ENCODE results near the gene IL6R. TPM values are rescaled to one million over a fixed set of nuclear protein-coding genes. Genes with fewer than 3 reads are reported as not detected.
"Not testable (repeated sequence)": the region's sequence is repeated elsewhere in the genome, so short reads cannot be mapped to it uniquely, and the experiment has no call there.

IL6R gene
- total RNA-seq = 1.6 and 2.2 TPM in 2 replicates

DNA sequence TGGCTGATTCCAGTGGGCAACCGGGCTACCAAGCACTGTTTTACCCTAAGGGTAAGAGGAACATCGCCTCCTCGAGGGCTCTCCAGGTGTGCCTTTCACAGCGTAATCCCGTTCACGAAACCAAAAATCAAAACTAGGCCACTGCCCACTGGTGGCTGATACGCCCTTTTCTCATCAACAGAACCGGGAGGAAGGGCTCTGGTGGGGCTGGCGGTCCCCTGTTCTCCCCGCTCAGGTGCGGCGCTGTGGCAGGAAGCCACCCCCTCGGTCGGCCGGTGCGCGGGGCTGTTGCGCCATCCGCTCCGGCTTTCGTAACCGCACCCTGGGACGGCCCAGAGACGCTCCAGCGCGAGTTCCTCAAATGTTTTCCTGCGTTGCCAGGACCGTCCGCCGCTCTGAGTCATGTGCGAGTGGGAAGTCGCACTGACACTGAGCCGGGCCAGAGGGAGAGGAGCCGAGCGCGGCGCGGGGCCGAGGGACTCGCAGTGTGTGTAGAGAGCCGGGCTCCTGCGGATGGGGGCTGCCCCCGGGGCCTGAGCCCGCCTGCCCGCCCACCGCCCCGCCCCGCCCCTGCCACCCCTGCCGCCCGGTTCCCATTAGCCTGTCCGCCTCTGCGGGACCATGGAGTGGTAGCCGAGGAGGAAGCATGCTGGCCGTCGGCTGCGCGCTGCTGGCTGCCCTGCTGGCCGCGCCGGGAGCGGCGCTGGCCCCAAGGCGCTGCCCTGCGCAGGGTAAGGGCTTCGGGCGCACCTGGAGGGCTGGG, at the start of gene IL6R:
Gene IL6R (plus strand): TSS at position 360 of the 763 bp plus-strand sequence. CDS start 287 bp downstream, at position 647.
- Mint-ChIP-seq H3K27ac (peak within 1 kb of the TSS; percentile 64), H3K4me1 (ENCODE audit: low read depth) (peaks cover 66% of the 10 kb centered on the region), H3K4me3 (ENCODE audit: low read depth) (peak within 1 kb of the TSS; percentile 73), H3K36me3 (ENCODE audit: low read depth) (no peaks in the 10 kb centered on the region), H3K27me3 (ENCODE audit: low read depth) (peaks cover 6% of the 10 kb centered on the region), H3K9me3 (no peaks in the 10 kb centered on the region)
- intact Hi-C loops (cut with micrococcal nuclease) = loop anchor here (1.0 to 5.0 kb wide), 2 partner anchors 20 to 53 kb away; no protein-coding TSS in a partner anchor
- peak; percentile 48 for DNase-seq (ENCODE audit: low spot score)

GRCh38 chr1:154358519-154358918, 46.6 kb upstream of the IL6R start:
- H3K4me3 Mint-ChIP-seq (ENCODE audit: low read depth) = no peak overlapping the region
- H3K4me1 Mint-ChIP-seq (ENCODE audit: low read depth) = peaks cover 13% of the 10 kb centered on the region
- peaks cover 6% of the 10 kb centered on the region for H3K9me3 Mint-ChIP-seq
- H3K27ac Mint-ChIP-seq = no peak overlapping the region
- H3K36me3 Mint-ChIP-seq (ENCODE audit: low read depth) = no peaks in the 10 kb centered on the region
- intact Hi-C loops (cut with micrococcal nuclease) = no loop called here
- peaks cover 7% of the 10 kb centered on the region for H3K27me3 Mint-ChIP-seq (ENCODE audit: low read depth)
- no peak for DNase-seq (ENCODE audit: low spot score)

DNA sequence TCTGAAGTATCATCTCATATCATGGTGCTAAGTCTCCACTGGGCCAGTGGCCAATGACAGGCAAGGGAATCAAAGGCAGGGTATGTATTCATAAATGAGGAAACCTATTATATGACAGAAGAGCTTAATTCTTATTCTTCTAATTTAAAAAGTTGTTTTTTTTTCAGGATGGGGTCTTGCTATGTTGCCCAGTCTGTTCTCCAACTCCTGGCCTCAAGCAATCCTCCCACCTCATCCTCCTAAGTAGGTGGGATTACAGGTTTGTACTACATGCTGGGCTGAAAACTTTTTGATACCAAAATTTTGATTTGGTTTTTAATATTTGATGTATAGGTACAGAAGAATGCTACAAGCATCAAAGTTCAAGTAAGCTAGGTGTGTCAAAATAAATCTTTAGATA, 44.9 kb upstream of the IL6R start:
- Mint-ChIP-seq H3K4me3 (ENCODE audit: low read depth) (no peak overlapping the region), H3K4me1 (ENCODE audit: low read depth) (no peaks in the 10 kb centered on the region), H3K9me3 (peaks cover 6% of the 10 kb centered on the region), H3K27ac (no peak overlapping the region), H3K27me3 (ENCODE audit: low read depth) (peaks cover 6% of the 10 kb centered on the region), H3K36me3 (ENCODE audit: low read depth) (no peaks in the 10 kb centered on the region)
- DNase-seq (ENCODE audit: low spot score) = no peak
- intact Hi-C loops (cut with micrococcal nuclease) = no loop called here

DNA sequence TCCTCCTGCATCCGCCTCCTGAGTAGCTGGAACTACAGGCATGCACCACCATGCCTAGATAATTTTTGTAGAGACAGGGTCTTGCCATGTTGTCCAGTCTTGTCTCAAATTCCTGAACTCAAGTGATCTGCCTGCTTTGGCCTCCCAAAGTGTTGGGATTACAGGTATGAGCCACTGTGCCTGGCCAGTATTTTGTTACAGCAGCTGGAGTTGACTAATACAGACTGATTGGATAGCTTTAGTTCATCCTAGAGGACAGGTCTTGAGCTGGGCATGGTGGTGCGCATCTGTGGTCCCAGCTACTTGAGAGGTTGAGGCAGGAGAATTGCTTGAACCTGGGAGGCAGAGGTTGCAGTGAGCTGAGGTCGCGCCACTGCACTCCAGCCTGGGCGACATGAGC, 44.3 kb upstream of the IL6R start:
- H3K36me3 Mint-ChIP-seq (ENCODE audit: low read depth); H3K27me3 Mint-ChIP-seq (ENCODE audit: low read depth); H3K27ac Mint-ChIP-seq; H3K4me3 Mint-ChIP-seq (ENCODE audit: low read depth); intact Hi-C loops (cut with micrococcal nuclease); H3K4me1 Mint-ChIP-seq (ENCODE audit: low read depth); H3K9me3 Mint-ChIP-seq; DNase-seq (ENCODE audit: low spot score): not testable (repeated sequence)

- H3K27ac Mint-ChIP-seq = no peak overlapping the region
- no peak for DNase-seq (ENCODE audit: low spot score)
- intact Hi-C loops (cut with micrococcal nuclease) = no loop called here
- H3K36me3 Mint-ChIP-seq (ENCODE audit: low read depth) = no peaks in the 10 kb centered on the region
- H3K4me3 Mint-ChIP-seq (ENCODE audit: low read depth) = no peak overlapping the region
- H3K27me3 Mint-ChIP-seq (ENCODE audit: low read depth) = peaks cover 6% of the 10 kb centered on the region
- peaks cover 6% of the 10 kb centered on the region for H3K9me3 Mint-ChIP-seq
- H3K4me1 Mint-ChIP-seq (ENCODE audit: low read depth) = peaks cover 2% of the 10 kb centered on the region
Measured at GRCh38 chr1:154361357-154361756, 43.8 kb upstream of the IL6R start.

- Mint-ChIP-seq H3K27me3 (ENCODE audit: low read depth) (no peaks in the 10 kb centered on the region), H3K4me3 (ENCODE audit: low read depth) (no peak overlapping the region), H3K36me3 (ENCODE audit: low read depth) (no peaks in the 10 kb centered on the region), H3K4me1 (ENCODE audit: low read depth) (peaks cover 3% of the 10 kb centered on the region), H3K27ac (no peak overlapping the region), H3K9me3 (no peaks in the 10 kb centered on the region)
- DNase-seq (ENCODE audit: low spot score) = no peak
- intact Hi-C loops (cut with micrococcal nuclease) = no loop called here
Measured at GRCh38 chr1:154371436-154371835, 33.7 kb upstream of the IL6R start.

- H3K27me3 Mint-ChIP-seq (ENCODE audit: low read depth); H3K36me3 Mint-ChIP-seq (ENCODE audit: low read depth); intact Hi-C loops (cut with micrococcal nuclease); DNase-seq (ENCODE audit: low spot score); H3K27ac Mint-ChIP-seq; H3K4me1 Mint-ChIP-seq (ENCODE audit: low read depth); H3K4me3 Mint-ChIP-seq (ENCODE audit: low read depth); H3K9me3 Mint-ChIP-seq: not testable (repeated sequence)
Measured at GRCh38 chr1:154373777-154374357, 31.3 kb upstream of the IL6R start.

DNA sequence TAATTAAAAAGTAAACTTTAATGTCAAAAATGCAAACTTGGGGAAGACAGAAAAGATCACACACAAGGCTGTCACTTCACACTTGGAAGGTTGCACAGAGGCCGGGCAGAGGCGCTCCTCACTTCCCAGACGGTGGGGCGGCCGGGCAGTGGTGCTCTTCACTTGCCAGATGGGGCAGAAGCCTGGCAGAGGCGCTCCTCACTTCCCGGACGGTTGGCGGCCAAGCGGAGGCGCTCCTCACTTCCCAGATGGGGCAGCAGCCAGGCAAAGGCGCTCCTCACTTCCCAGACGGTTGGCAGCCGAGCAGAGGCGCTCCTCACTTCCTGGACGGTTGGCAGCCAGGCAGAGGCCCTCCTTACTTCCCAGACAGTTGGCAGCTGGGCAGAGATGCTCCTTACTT, 25.8 kb upstream of the IL6R start:
- Mint-ChIP-seq H3K36me3 (ENCODE audit: low read depth) (no peaks in the 10 kb centered on the region), H3K4me1 (ENCODE audit: low read depth) (no peaks in the 10 kb centered on the region), H3K9me3 (no peaks in the 10 kb centered on the region), H3K27ac (no peak overlapping the region), H3K27me3 (ENCODE audit: low read depth) (no peaks in the 10 kb centered on the region), H3K4me3 (ENCODE audit: low read depth) (no peak overlapping the region)
- intact Hi-C loops (cut with micrococcal nuclease) = no loop called here
- DNase-seq (ENCODE audit: low spot score) = no peak

GRCh38 chr1:154384650-154385489, 20.3 kb upstream of the IL6R start:
- intact Hi-C loops (cut with micrococcal nuclease) = loop anchor here (1.0 to 5.0 kb wide), 2 partner anchors 20 to 33 kb away; partner anchors contain the start of gene IL6R
- H3K27me3 Mint-ChIP-seq (ENCODE audit: low read depth) = no peaks in the 10 kb centered on the region

GRCh38 chr1:154386643-154387352, 18.3 kb upstream of the IL6R start:
- intact Hi-C loops (cut with micrococcal nuclease) = loop anchor here (5.0 kb wide), 1 partner anchor 34 kb away; no protein-coding TSS in a partner anchor
- no peaks in the 10 kb centered on the region for H3K36me3 Mint-ChIP-seq (ENCODE audit: low read depth)
- H3K4me3 Mint-ChIP-seq (ENCODE audit: low read depth) = peak overlapping the region; percentile 57
- peaks cover 22% of the 10 kb centered on the region for H3K4me1 Mint-ChIP-seq (ENCODE audit: low read depth)
- no peaks in the 10 kb centered on the region for H3K27me3 Mint-ChIP-seq (ENCODE audit: low read depth)
- no peaks in the 10 kb centered on the region for H3K9me3 Mint-ChIP-seq
- peak; percentile 32 for DNase-seq (ENCODE audit: low spot score)
- peak overlapping the region; percentile 91 for H3K27ac Mint-ChIP-seq

More at GRCh38 chr1:154384650-154385489, 20.3 kb upstream of the IL6R start:
- H3K4me3 Mint-ChIP-seq (ENCODE audit: low read depth) = no peak overlapping the region
- peaks cover 22% of the 10 kb centered on the region for H3K4me1 Mint-ChIP-seq (ENCODE audit: low read depth)
- peak overlapping the region; percentile 56 for H3K27ac Mint-ChIP-seq
- no peaks in the 10 kb centered on the region for H3K36me3 Mint-ChIP-seq (ENCODE audit: low read depth)
- no peak for DNase-seq (ENCODE audit: low spot score)
- no peaks in the 10 kb centered on the region for H3K9me3 Mint-ChIP-seq

DNA sequence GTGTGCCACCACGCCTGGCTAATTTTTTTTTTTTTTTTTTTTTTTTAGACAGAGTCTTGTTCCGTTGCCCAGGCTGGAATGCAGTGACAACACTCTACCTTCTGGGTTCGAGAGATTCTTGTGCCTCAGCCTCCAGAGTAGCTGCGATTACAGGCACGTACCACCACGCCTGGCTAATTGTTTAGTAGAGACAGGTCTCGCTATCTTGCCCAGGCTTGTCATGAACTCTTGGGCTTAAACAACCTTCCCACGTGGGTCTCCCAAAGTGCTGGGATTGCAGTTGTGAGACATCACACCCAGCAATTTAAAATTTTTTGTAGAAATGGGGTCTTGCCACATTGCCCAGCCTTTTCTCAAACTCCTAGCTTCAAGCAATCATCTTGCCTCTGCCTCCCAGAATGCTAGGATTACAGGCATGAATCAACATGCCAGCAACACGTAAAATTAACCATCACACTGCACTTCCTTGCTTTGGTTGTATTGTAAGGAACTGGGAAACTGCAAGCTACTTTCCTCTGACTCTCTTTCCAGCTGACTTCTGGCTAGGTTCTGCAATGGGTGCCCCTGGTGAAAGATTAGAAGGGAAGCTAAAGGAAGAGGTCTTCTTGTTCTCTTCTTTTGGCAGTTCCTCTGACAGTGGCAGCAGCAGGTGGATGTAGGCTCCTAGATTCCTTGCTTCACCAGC, 13.9 kb upstream of the IL6R start:
- H3K9me3 Mint-ChIP-seq = peaks cover 3% of the 10 kb centered on the region
- H3K4me1 Mint-ChIP-seq (ENCODE audit: low read depth) = peaks cover 10% of the 10 kb centered on the region
- H3K27me3 Mint-ChIP-seq (ENCODE audit: low read depth) = peaks cover 3% of the 10 kb centered on the region
- H3K4me3 Mint-ChIP-seq (ENCODE audit: low read depth) = no peak overlapping the region
- no peak overlapping the region for H3K27ac Mint-ChIP-seq
- H3K36me3 Mint-ChIP-seq (ENCODE audit: low read depth) = no peaks in the 10 kb centered on the region
- intact Hi-C loops (cut with micrococcal nuclease) = no loop called here
- DNase-seq (ENCODE audit: low spot score) = no peak

DNA sequence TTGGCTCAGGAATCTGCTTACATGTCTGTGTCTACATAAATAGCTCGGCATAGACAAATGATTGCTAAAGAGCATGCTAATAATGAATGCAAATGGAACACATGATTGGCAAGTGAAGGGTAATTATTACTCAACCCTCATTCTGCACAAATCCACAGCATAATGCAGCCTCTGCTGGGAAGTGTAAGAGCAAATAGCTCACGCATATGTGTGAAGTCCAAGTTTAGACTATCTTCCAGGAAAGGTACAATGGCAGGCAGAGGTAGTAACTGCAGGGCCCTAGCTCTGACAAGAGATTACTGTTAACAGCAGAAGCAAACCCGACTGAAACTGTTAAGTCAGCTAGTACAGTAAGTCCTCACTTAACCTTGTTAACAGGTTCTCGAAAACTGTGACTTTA, 7.0 kb upstream of the IL6R start:
- intact Hi-C loops (cut with micrococcal nuclease) = no loop called here
- H3K36me3 Mint-ChIP-seq (ENCODE audit: low read depth) = no peaks in the 10 kb centered on the region
- peaks cover 7% of the 10 kb centered on the region for H3K9me3 Mint-ChIP-seq
- H3K4me1 Mint-ChIP-seq (ENCODE audit: low read depth) = peaks cover 5% of the 10 kb centered on the region
- no peak overlapping the region for H3K27ac Mint-ChIP-seq
- peaks cover 8% of the 10 kb centered on the region for H3K27me3 Mint-ChIP-seq (ENCODE audit: low read depth)
- H3K4me3 Mint-ChIP-seq (ENCODE audit: low read depth) = no peak overlapping the region
- DNase-seq (ENCODE audit: low spot score) = no peak

Measured in activated T-helper 2 cell treated with anti-CD3 and anti-CD28 coated beads, Interferon-gamma antibody, Interleukin-2, Interleukin-4, amounts not matched to agents 10 μg/mL and 5 μg/mL and 100 μg/mL, durations not matched to agents 14 hours and 24 hours and 36 hours (primary cell).